ENCODE results near the gene NEURL4.

Gene NEURL4

GRCh38 chr17:7282752-7283321 is 46.3 kb downstream of the NEURL4 start:
- TF ChIP-seq POLR2AphosphoS5 (IDR thresholded peaks at IDR 0.05; ENCODE audit: low read depth) (no peak), REST (IDR thresholded peaks at IDR 0.05; ENCODE audit: insufficient replicate concordance, low read depth) (no peak), SPI1 (IDR thresholded peaks at IDR 0.05; ENCODE audit: borderline replicate concordance, low read depth) (no peak), GABPA (IDR thresholded peaks at IDR 0.05; ENCODE audit: low read depth) (no peak)
- TF ChIP-seq, protein P1, sequence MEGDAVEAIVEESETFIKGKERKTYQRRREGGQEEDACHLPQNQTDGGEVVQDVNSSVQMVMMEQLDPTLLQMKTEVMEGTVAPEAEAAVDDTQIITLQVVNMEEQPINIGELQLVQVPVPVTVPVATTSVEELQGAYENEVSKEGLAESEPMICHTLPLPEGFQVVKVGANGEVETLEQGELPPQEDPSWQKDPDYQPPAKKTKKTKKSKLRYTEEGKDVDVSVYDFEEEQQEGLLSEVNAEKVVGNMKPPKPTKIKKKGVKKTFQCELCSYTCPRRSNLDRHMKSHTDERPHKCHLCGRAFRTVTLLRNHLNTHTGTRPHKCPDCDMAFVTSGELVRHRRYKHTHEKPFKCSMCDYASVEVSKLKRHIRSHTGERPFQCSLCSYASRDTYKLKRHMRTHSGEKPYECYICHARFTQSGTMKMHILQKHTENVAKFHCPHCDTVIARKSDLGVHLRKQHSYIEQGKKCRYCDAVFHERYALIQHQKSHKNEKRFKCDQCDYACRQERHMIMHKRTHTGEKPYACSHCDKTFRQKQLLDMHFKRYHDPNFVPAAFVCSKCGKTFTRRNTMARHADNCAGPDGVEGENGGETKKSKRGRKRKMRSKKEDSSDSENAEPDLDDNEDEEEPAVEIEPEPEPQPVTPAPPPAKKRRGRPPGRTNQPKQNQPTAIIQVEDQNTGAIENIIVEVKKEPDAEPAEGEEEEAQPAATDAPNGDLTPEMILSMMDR (IDR thresholded peaks at IDR 0.05; ENCODE audit: insufficient read depth, low read length) = no peak
- no peak for DNase-seq (ENCODE audit: low read depth in 1 of 2, low spot score in 1 of 2)
- no peaks in the 10 kb centered on the region for H3K27me3 ChIP-seq (ENCODE audit: insufficient read depth, poor library complexity, severe bottlenecking)
- H3K4me3 ChIP-seq (replicated peaks; ENCODE audit: insufficient read depth, low read length) = no peak overlapping the region
- no peak overlapping the region for H3K27ac ChIP-seq (replicated peaks)

DNA sequence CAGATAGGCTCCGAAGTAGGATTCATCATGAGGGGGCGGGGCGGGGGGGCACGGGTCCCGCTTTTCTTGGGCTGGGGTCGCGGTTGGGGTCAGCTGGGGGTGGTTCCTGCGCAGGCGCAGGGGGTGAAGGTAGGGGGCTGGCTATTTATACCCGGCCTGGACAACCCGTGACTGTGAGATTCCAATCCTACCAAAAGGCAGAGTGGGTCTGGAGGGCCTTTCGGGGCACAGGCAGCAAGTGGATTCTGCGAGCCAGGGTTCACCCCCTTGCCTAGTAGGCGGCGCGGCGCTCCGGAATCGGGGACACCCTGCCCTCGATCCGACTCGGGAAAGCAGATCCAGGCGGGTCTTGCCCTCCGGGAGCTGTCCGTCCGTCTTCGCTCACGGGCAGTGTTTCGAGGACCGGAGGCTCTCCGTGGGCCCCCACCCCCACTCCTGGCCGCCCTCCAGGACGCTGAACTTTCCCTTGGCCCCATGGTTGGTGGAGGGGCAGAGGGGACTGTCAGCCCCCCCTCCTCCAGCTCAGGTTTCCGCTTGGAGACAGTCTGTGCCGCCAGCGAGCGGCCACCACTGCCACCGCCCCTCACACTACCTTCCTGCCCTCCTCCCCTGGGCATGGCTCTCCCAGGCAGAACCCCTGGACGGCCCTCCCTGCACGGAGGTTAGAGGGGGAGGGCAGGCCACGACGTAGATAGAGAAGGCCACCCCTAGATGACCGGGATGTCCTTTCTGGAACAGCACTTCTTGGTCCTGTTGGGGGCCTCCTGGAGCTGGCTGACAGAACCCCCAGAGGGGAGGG is 47.0 kb downstream of the NEURL4 start:
- DNase-seq (ENCODE audit: low read depth in 1 of 2, low spot score in 1 of 2) = no peak
- H3K4me3 ChIP-seq (replicated peaks; ENCODE audit: insufficient read depth, low read length) = peak overlapping the region; percentile 29
- H3K27me3 ChIP-seq (ENCODE audit: insufficient read depth, poor library complexity, severe bottlenecking) = no peaks in the 10 kb centered on the region
- no peak overlapping the region for H3K27ac ChIP-seq (replicated peaks)
- TF ChIP-seq POLR2AphosphoS5 (IDR thresholded peaks at IDR 0.05; ENCODE audit: low read depth) (no peak), SPI1 (IDR thresholded peaks at IDR 0.05; ENCODE audit: borderline replicate concordance, low read depth) (no peak), GABPA (IDR thresholded peaks at IDR 0.05; ENCODE audit: low read depth) (no peak), REST (IDR thresholded peaks at IDR 0.05; ENCODE audit: insufficient replicate concordance, low read depth) (no peak)
- TF ChIP-seq, protein P1 (IDR thresholded peaks at IDR 0.05; ENCODE audit: insufficient read depth, low read length) = no peak

DNA sequence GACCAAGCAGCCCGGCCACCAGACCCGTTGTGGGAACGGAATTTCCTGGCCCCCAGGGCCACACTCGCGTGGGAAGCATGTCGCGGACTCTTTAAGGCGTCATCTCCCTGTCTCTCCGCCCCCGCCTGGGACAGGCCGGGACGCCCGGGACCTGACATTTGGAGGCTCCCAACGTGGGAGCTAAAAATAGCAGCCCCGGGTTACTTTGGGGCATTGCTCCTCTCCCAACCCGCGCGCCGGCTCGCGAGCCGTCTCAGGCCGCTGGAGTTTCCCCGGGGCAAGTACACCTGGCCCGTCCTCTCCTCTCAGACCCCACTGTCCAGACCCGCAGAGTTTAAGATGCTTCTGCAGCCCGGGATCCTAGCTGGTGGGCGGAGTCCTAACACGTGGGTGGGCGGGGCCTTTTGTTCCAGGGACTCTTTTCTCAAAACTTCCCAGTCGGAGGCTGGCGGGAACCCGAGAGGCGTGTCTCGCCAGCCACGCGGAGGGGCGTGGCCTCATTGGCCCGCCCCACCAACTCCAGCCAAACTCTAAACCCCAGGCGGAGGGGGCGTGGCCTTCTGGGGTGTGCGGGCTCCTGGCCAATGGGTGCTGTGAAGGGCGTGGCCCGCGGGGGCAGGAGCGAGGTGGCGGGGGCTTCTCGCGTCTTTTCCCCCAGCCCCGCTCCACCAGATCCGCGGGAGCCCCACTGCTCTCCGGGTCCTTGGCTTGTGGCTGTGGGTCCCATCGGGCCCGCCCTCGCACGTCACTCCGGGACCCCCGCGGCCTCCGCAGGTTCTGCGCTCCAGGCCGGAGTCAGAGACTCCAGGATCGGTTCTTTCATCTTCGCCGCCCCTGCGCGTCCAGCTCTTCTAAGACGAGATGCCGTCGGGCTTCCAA is 47.8 kb downstream of the NEURL4 start, which contains the start of gene SLC2A4:
Gene SLC2A4 (plus strand): TSS at position 645 of the 879 bp plus-strand sequence. CDS start 217 bp downstream, at position 862.
- DNase-seq (ENCODE audit: low read depth in 1 of 2, low spot score in 1 of 2) = peak; percentile 67 to 81
- TF ChIP-seq POLR2AphosphoS5 (IDR thresholded peaks at IDR 0.05; ENCODE audit: low read depth) = no peak
- TF ChIP-seq, protein P1 (IDR thresholded peaks at IDR 0.05; ENCODE audit: insufficient read depth, low read length) = no peak
- TF ChIP-seq GABPA (IDR thresholded peaks at IDR 0.05; ENCODE audit: low read depth) = no peak
- no peak for TF ChIP-seq SPI1 (IDR thresholded peaks at IDR 0.05; ENCODE audit: borderline replicate concordance, low read depth)
- no peak for TF ChIP-seq REST (IDR thresholded peaks at IDR 0.05; ENCODE audit: insufficient replicate concordance, low read depth)
- Histone ChIP-seq H3K27ac (replicated peaks) (no peak within 1 kb of the TSS), H3K4me3 (replicated peaks; ENCODE audit: insufficient read depth, low read length) (peak within 1 kb of the TSS; percentile 29), H3K27me3 (ENCODE audit: insufficient read depth, poor library complexity, severe bottlenecking) (no peaks in the 10 kb centered on the region)

All from HL-60 (cell line).